ENCODE data around the gene ORM2. TPM values are rescaled to one million over a fixed set of nuclear protein-coding genes. Genes with fewer than 3 reads are reported as not detected.

The ORM2 gene
- total and polyA plus RNA-seq, 2 of the 4 experiments (the other 2 are of a cell fraction): not detected

DNA sequence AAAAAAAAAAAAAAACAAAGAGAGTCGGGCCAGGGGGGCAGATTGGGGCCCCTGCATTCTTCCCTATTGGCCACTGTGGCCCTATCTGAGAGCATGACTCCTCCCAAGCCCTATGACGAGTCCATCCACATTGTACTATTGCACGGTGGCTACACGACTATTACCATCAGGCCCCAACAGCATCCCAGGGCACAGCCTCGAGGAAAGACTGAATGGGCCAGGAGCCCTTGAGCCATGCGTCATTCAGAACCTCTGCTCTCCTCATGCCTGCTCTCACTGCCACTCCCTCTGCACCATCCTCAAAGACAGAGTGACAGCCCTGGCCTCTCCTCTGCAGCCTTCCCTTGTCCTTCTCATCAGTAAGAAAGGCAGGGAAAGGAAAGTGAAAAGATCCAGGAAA lies 26.9 kb upstream of the ORM2 start:
- no peak overlapping the region for H3K56ac ChIP-seq (ENCODE audit: extremely low read depth, insufficient read depth, low read length)
- H2BK20ac ChIP-seq (ENCODE audit: low read depth, low read length): no peak overlapping the region
- H4K8ac ChIP-seq (ENCODE audit: low read depth in 2 of 2, low read length in 2 of 2): no peak overlapping the region
- in situ Hi-C loops (cut with MboI; ENCODE audit: low sequenced_read_pairs) (no loop called here), intact Hi-C loops (cut with micrococcal nuclease) (no loop called here), dilution Hi-C loops (cut with HindIII; ENCODE audit: low sequenced_read_pairs, unreplicated experiment) (no loop called here)
- DNase-seq: no peak
- H3K4me2 ChIP-seq (ENCODE audit: low read depth, low read length): no peak overlapping the region
- CTCF ChIA-PET: interaction anchor here (1.3 kb wide), 1 partner anchor 12 kb away, joined by 8 read pairs; no protein-coding TSS in a partner anchor
- H3K14ac ChIP-seq (replicated peaks; ENCODE audit: low read depth, low read length): no peak overlapping the region
- no peak overlapping the region for H3K9ac ChIP-seq (ENCODE audit: low read depth, low read length)
- no peak for TF ChIP-seq MAZ (IDR thresholded peaks at IDR 0.05; ENCODE audit: borderline replicate concordance, low read depth, low read length)
- TF ChIP-seq, protein P1, sequence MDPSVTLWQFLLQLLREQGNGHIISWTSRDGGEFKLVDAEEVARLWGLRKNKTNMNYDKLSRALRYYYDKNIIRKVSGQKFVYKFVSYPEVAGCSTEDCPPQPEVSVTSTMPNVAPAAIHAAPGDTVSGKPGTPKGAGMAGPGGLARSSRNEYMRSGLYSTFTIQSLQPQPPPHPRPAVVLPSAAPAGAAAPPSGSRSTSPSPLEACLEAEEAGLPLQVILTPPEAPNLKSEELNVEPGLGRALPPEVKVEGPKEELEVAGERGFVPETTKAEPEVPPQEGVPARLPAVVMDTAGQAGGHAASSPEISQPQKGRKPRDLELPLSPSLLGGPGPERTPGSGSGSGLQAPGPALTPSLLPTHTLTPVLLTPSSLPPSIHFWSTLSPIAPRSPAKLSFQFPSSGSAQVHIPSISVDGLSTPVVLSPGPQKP (IDR thresholded peaks at IDR 0.05; ENCODE audit: borderline replicate concordance, low read depth, low read length): no peak
- TF ChIP-seq MXI1 (IDR thresholded peaks at IDR 0.05; ENCODE audit: borderline replicate concordance, low read depth, low read length): no peak
- no peak for TF ChIP-seq RFX5 (IDR thresholded peaks at IDR 0.05; ENCODE audit: low read depth, low read length)
- TF ChIP-seq, protein P2, sequence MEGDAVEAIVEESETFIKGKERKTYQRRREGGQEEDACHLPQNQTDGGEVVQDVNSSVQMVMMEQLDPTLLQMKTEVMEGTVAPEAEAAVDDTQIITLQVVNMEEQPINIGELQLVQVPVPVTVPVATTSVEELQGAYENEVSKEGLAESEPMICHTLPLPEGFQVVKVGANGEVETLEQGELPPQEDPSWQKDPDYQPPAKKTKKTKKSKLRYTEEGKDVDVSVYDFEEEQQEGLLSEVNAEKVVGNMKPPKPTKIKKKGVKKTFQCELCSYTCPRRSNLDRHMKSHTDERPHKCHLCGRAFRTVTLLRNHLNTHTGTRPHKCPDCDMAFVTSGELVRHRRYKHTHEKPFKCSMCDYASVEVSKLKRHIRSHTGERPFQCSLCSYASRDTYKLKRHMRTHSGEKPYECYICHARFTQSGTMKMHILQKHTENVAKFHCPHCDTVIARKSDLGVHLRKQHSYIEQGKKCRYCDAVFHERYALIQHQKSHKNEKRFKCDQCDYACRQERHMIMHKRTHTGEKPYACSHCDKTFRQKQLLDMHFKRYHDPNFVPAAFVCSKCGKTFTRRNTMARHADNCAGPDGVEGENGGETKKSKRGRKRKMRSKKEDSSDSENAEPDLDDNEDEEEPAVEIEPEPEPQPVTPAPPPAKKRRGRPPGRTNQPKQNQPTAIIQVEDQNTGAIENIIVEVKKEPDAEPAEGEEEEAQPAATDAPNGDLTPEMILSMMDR (conservative IDR thresholded peaks at IDR 0.05; ENCODE audit: low read depth, low read length): no peak
- TF ChIP-seq, protein P3, sequence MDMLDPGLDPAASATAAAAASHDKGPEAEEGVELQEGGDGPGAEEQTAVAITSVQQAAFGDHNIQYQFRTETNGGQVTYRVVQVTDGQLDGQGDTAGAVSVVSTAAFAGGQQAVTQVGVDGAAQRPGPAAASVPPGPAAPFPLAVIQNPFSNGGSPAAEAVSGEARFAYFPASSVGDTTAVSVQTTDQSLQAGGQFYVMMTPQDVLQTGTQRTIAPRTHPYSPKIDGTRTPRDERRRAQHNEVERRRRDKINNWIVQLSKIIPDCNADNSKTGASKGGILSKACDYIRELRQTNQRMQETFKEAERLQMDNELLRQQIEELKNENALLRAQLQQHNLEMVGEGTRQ (IDR thresholded peaks at IDR 0.05; ENCODE audit: low read depth, low read length): no peak
- no peak for TF ChIP-seq BHLHE40 (IDR thresholded peaks at IDR 0.05; ENCODE audit: low read depth, low read length)
- TF ChIP-seq SMC3 (IDR thresholded peaks at IDR 0.05; ENCODE audit: low read depth, low read length): no peak
- TF ChIP-seq POLR2A (IDR thresholded peaks at IDR 0.05; ENCODE audit: low read depth, low read length): no peak
- TF ChIP-seq CHD1 (IDR thresholded peaks at IDR 0.05; ENCODE audit: low read depth, low read length): no peak
- TF ChIP-seq MAFK (IDR thresholded peaks at IDR 0.05; ENCODE audit: low read depth, low read length): no peak
- no peak overlapping the region for H2AFZ ChIP-seq (replicated peaks; ENCODE audit: low read length, poor library complexity)
- no TSS peak for BruUV-seq (replicated peaks)
- POLR2A ChIA-PET (ENCODE audit: unreplicated experiment): no interaction called here
- H3K9me1 ChIP-seq (ENCODE audit: insufficient read depth, low read length): no peaks in the 10 kb centered on the region
- no peak overlapping the region for H2AK5ac ChIP-seq (ENCODE audit: low read depth, low read length)
- H2BK15ac ChIP-seq (ENCODE audit: low read depth, low read length): no peak overlapping the region
- H4K20me1 ChIP-seq (ENCODE audit: insufficient read depth, low read length): no peaks in the 10 kb centered on the region
- H4K5ac ChIP-seq (ENCODE audit: low read depth, low read length): no peak overlapping the region
- H4K91ac ChIP-seq (ENCODE audit: insufficient read depth, low read depth, low read length): no peak overlapping the region
- no peak overlapping the region for H3K18ac ChIP-seq (ENCODE audit: low read depth, low read length)
- H2BK5ac ChIP-seq (ENCODE audit: low read depth, low read length, poor library complexity, severe bottlenecking): no peak overlapping the region
- no peak overlapping the region for H2AK9ac ChIP-seq (replicated peaks; ENCODE audit: low read depth, low read length, poor library complexity)
- peaks cover 21% of the 10 kb centered on the region for H3K36me3 ChIP-seq (ENCODE audit: control insufficient read depth, insufficient read depth, low read length)
- H3K23ac ChIP-seq (ENCODE audit: low read depth, low read length): no peak overlapping the region
- WGBS, 2 experiments (ENCODE audit: extremely low coverage in 2 of 2, insufficient read length in 1 of 2): 80% methylated on average over 1 of the region's 6 CpGs; no CpG with 5 or more reads in 1 of the 2 experiments
- H3K27me3 ChIP-seq (ENCODE audit: control insufficient read depth, insufficient read depth, low read length): no peaks in the 10 kb centered on the region
- H3K4me1 ChIP-seq (ENCODE audit: control insufficient read depth, insufficient read depth, low read length): peaks cover 3% of the 10 kb centered on the region; the same call in 1 of the 2 replicates
- no peak overlapping the region for H3K27ac ChIP-seq (ENCODE audit: insufficient read depth, low read length)
- H2BK120ac ChIP-seq (ENCODE audit: low read depth, low read length): no peak overlapping the region
- no peak overlapping the region for H3K4ac ChIP-seq (ENCODE audit: low read depth, low read length)
- no peaks in the 10 kb centered on the region for H3K9me3 ChIP-seq (ENCODE audit: control insufficient read depth, insufficient read depth, low read length)
- H3K4me3 ChIP-seq (ENCODE audit: insufficient read depth, low read depth, low read length): no peak overlapping the region
- H3K79me1 ChIP-seq (ENCODE audit: low read depth in 1 of 2, low read length in 2 of 2): no peaks in the 10 kb centered on the region
- ATAC-seq (ENCODE audit: low read depth): no peak

All from IMR-90 (cell line).